Small intestine (tissue), 7 donors: ENCODE measurements around the gene STAG3. TPM values are rescaled to one million over a fixed set of nuclear protein-coding genes. Genes with fewer than 3 reads are reported as not detected.
A peak's percentile ranks its signal among the peaks of the same experiment; 100 is the strongest.
"Not testable (repeated sequence)": the region's sequence is repeated elsewhere in the genome, so short reads cannot be mapped to it uniquely, and the experiment has no call there.

Source experiments
- DNase-seq, 2 donors: peaks; one replicate each; pipeline versions ENCODE4 v3.0.0 to v3.0.0-alpha.2; 2013
- FAIRE-seq: peaks from 2 replicates; lab custom pipeline; 2012; peaks lifted over from hg19 to GRCh38; lab: Jason Lieb, UNC
- H3K27ac ChIP-seq, 3 donors: one replicate each; pipeline ENCODE4 v1.5.1; 2013; ENCODE audit warnings: low read length in 2 of 3, mild to moderate bottlenecking in 2 of 3, control low read depth in 1 of 3, inconsistent platforms in 1 of 3, low read depth in 1 of 3, moderate library complexity in 1 of 3
- H3K27me3 ChIP-seq, 3 donors: one replicate each; pipeline ENCODE4 v1.6.1; 2013; ENCODE audit warnings: low read length in 3 of 3, inconsistent platforms in 1 of 3; ENCODE audit not compliant: control insufficient read depth in 3 of 3, insufficient read depth in 3 of 3
- H3K36me3 ChIP-seq, 3 donors: one replicate each; pipeline ENCODE4 v1.6.1; 2013; ENCODE audit warnings: low read length in 3 of 3, inconsistent platforms in 1 of 3, low read depth in 1 of 3, mild to moderate bottlenecking in 1 of 3, moderate library complexity in 1 of 3; ENCODE audit not compliant: control insufficient read depth in 3 of 3, insufficient read depth in 2 of 3
- H3K4me1 ChIP-seq, 3 donors: one replicate each; pipeline ENCODE4 v1.6.1; 2013; ENCODE audit warnings: low read length in 2 of 3, inconsistent platforms in 1 of 3, low read depth in 1 of 3, mild to moderate bottlenecking in 1 of 3, moderate library complexity in 1 of 3; ENCODE audit not compliant: control insufficient read depth in 3 of 3, insufficient read depth in 2 of 3
- H3K4me3 ChIP-seq, 3 donors: one replicate each; pipeline ENCODE4 v1.5.1; 2013; ENCODE audit warnings: low read length in 3 of 3, control low read depth in 1 of 3, inconsistent platforms in 1 of 3, low read depth in 1 of 3, mild to moderate bottlenecking in 1 of 3, moderate library complexity in 1 of 3
- H3K9me3 ChIP-seq, 2 donors: one replicate each; pipeline ENCODE4 v1.6.1; 2013; ENCODE audit warnings: low read depth in 1 of 2, low read length in 1 of 2; ENCODE audit not compliant: control insufficient read depth in 2 of 2, insufficient read depth in 1 of 2
- WGBS, 3 donors: extraction: QIAGEN DNeasy Blood & Tissue Kit; methylation state at CpG; one replicate each; pipeline ENCODE4 v1.1.7; 2013; 5-methylcytosine and 5-hydroxymethylcytosine counted together
- polyA plus RNA-seq, 4 donors: library from polyadenylated mRNA; stranded (reverse) in 3 of 4; unstranded in 1 of 4; fragments of 200-250 nt in 3 of 4; fragments of 120-200 nt in 1 of 4; gene quantifications; one replicate each; pipeline versions ENCODE4 v1.2.1 to v1.2.3, GENCODE V29; 2013
- donor health status: healthy with polysubstance abuse.
- donor health status: control.
- donor health status: control.
- donor health status: Bipolar disorder and iron deficiency.
- donor health status: healthy.

STAG3 gene
- polyA plus RNA-seq, 4 donors: 0.81 to 9.6 (median 3.6) TPM; not detected in 1

GRCh38 chr7:100208911-100209408 lies 31.2 kb downstream of the STAG3 start:
- H3K27ac ChIP-seq: peak overlapping the region in 2 of 3 donors; percentile 1 to 45
- WGBS, 3 donors: 6 to 31% (median 8%) methylated on average over 6 of the region's 6 CpGs
- DNase-seq (peak; percentile 78 to 80), FAIRE-seq (no peak)
- no peaks in the 10 kb centered on the region for H3K27me3 ChIP-seq
- H3K4me3 ChIP-seq: peak overlapping the region in 1 of 3 donors; percentile 4
- no peaks in the 10 kb centered on the region for H3K9me3 ChIP-seq
- no peaks in the 10 kb centered on the region for H3K36me3 ChIP-seq
- peaks cover 9 to 26% (median 12%) of the 10 kb centered on the region in 3 donors for H3K4me1 ChIP-seq

- no peaks in the 10 kb centered on the region for H3K27me3 ChIP-seq
- DNase-seq (no peak), FAIRE-seq (no peak)
- H3K9me3 ChIP-seq: no peaks in the 10 kb centered on the region
- no peaks in the 10 kb centered on the region for H3K36me3 ChIP-seq
- H3K4me3 ChIP-seq: no peak overlapping the region
- peaks cover 9 to 26% (median 12%) of the 10 kb centered on the region in 3 donors for H3K4me1 ChIP-seq
- 65 to 75% (median 67%) methylated on average over 6 of the region's 6 CpGs for WGBS, 3 donors
- H3K27ac ChIP-seq: peak overlapping the region in 1 of 3 donors; percentile 38
These were observed 31.8 kb downstream of the STAG3 start for GRCh38 chr7:100209493-100209892.

DNA sequence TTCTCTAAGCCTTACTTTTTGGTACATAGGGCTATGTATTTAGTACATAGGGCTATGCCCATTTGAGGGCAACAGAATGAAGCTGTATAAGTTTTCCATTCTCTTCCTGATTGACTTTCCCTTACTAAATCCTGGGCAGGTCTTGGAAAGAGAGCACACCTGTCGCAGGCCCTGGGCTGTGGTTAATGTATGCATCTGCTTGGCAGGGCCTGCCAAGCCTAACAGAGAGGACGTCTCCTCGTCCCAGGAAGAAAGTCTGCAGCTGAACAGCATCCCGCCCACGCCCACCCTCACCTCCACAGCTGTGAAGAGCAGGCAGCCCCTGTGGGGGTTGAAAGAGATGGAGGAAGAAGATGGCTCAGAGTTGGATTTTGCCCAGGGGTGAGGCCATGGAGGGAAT lies 33.1 kb downstream of the STAG3 start:
- Histone ChIP-seq H3K36me3 (no peaks in the 10 kb centered on the region), H3K4me3 (no peak overlapping the region), H3K4me1 (peaks cover 9 to 26% (median 12%) of the 10 kb centered on the region in 3 donors), H3K9me3 (no peaks in the 10 kb centered on the region), H3K27me3 (no peaks in the 10 kb centered on the region), H3K27ac (peak overlapping the region in 1 of 3 donors; percentile 20)
- DNase-seq: no peak
- 27 to 52% (median 38%) methylated on average over 5 of the region's 5 CpGs for WGBS, 3 donors
- no peak for FAIRE-seq

DNA sequence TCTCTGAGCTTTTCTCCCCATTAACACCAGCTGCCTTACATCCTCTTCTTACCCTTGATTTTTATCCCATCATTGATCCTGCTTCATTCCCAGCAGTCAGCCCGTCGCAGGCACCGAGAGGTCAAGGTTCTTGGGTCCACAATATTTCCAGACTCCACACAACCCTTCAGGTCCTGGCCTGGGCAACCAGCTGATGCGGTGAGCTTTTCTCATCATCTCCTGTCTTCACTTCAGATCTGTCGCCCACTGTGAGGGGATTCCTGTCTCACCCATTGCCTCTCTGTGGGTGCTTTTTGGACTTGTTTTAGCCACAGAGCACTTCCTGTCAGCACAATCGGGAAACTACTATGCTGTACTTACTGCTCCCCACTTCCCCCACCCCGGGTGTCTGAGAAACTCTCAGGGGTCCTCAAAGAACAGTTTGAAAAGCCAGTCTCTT lies 33.6 kb downstream of the STAG3 start:
- Histone ChIP-seq H3K4me3 (no peak overlapping the region), H3K4me1 (peaks cover 9 to 26% (median 12%) of the 10 kb centered on the region in 3 donors), H3K27ac (peak overlapping the region in 1 of 3 donors; percentile 20), H3K27me3 (no peaks in the 10 kb centered on the region), H3K9me3 (no peaks in the 10 kb centered on the region), H3K36me3 (no peaks in the 10 kb centered on the region)
- 66 to 85% (median 68%) methylated on average over 7 of the region's 7 CpGs for WGBS, 3 donors
- FAIRE-seq (no peak), DNase-seq (peak in 1 of 2 donors; percentile 36)

DNA sequence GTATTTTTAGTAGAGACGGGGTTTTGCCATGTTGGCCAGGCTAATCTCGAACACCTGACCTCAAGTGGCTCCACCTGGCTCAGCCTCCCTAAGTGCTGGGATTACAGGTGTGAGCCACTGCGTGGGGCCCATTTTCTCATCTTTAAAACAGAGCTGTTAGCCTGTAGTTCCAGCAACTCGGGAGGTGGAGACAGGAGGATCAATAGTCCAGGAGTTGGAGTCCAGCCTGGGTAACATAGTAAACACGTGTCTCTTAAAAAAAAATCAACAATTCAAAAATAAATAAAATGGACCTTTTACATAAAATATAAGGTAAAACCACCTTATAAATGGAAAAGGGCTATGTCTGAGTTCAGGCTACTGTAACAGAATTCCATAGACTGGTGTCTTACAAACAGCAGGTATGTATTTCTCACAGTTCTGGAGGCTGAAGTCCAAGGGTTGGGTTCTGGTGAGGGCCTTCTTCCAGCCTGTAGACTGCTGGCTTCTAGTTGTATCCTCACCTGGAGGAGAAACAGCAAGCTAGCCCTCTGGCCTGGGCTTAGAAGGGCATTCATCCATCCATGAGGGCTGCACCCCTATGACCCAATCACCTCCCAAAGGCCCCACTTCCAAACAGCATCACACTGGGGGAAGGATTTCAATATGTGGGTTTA lies 35.0 kb downstream of the STAG3 start:
- 23 to 74% (median 35%) methylated on average over 5 of the region's 5 CpGs for WGBS, 3 donors
- FAIRE-seq: no peak
- H3K27ac ChIP-seq: peak overlapping the region in 2 of 3 donors; percentile 2 to 39

DNA sequence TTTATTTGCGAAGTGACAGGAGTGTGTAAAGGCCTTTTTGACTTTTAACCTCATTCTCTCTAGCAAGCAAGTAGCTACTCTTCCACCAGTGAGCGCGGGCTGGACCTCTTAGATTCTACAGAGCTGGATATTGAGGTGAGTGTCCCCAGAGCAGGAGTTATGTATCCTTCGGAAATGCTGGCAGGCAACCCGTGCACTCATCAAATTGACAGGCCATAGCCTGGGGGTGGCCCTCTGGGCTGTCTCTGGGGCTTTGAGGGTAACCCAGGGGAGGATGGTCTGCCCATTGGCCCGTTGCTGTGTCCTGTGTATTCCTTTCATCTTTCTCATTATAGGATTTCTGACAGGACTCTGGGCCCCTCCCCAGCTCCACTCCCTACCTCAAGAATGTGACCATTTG lies 36.0 kb downstream of the STAG3 start:
- FAIRE-seq (no peak), DNase-seq (no peak)
- WGBS, 3 donors: 69 to 73% (median 72%) methylated on average over 6 of the region's 6 CpGs
- H3K27me3 ChIP-seq: no peaks in the 10 kb centered on the region
- H3K4me1 ChIP-seq: peaks cover 9 to 26% (median 12%) of the 10 kb centered on the region in 3 donors
- H3K36me3 ChIP-seq: no peaks in the 10 kb centered on the region
- H3K4me3 ChIP-seq: no peak overlapping the region
- no peak overlapping the region for H3K27ac ChIP-seq
- H3K9me3 ChIP-seq: no peaks in the 10 kb centered on the region

More for the DNA sequence above, 35.0 kb downstream of the STAG3 start:
- Histone ChIP-seq H3K4me3 (no peak overlapping the region), H3K27me3 (no peaks in the 10 kb centered on the region), H3K4me1 (peaks cover 9 to 26% (median 12%) of the 10 kb centered on the region in 3 donors), H3K36me3 (no peaks in the 10 kb centered on the region), H3K9me3 (no peaks in the 10 kb centered on the region)
- DNase-seq: peak; percentile 59 to 75

DNA sequence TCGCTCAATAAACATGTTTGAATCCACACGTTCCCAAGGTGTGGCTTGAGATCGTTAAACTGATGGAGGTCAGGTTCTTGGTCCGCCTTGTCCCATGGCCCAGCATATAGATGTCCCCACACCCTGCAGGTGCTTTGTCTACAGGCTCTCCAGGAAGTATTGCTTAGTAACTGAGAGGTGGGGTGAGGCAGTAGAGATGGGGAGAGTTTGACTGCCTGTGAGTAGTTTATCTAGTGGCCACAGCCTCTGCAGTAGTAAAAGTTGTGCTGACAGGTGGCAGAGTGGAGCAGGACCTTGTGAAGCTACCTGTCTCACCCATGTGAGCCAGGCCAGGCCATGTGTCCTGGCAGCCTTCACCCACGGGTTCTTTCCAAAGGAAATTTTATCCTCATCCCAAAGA lies 36.6 kb downstream of the STAG3 start:
- H3K4me1 ChIP-seq: peaks cover 9 to 24% (median 10%) of the 10 kb centered on the region in 3 donors
- H3K27ac ChIP-seq, H3K9me3 ChIP-seq, H3K4me3 ChIP-seq, H3K36me3 ChIP-seq, FAIRE-seq, H3K27me3 ChIP-seq: not testable (repeated sequence)
- peak; percentile 33 to 66 for DNase-seq
- WGBS, 3 donors: 21 to 70% (median 48%) methylated on average over 5 of the region's 5 CpGs

DNA sequence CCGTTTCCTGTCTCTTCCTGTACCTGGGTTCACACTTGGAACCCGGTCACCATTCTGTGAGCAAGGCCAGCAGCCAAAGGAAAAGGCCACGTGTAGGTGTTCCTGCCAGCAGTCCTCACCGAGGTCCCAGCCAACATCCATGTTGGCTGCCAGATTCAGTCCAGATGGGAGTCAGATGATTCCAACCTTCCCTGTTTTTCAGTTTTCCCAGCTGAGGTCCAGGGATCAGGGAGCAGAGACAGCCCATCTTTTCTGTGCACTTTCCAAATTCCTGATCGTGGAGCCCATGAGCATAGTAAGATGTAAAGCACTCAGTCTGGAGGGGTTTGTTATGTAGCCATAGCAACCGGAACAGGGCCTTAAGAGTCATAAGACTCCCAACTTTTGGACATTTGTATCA lies 38.2 kb downstream of the STAG3 start:
- no peaks in the 10 kb centered on the region for H3K9me3 ChIP-seq
- peaks cover 6 to 22% (median 6%) of the 10 kb centered on the region in 3 donors for H3K4me1 ChIP-seq
- H3K4me3 ChIP-seq: no peak overlapping the region
- 61 to 81% (median 75%) methylated on average over 6 of the region's 6 CpGs for WGBS, 3 donors
- H3K36me3 ChIP-seq: peaks cover 0 to 10% (median 0%) of the 10 kb centered on the region in 3 donors
- H3K27me3 ChIP-seq: no peaks in the 10 kb centered on the region
- H3K27ac ChIP-seq: no peak overlapping the region
- no peak for DNase-seq
- FAIRE-seq: no peak
